ENCODE results near the gene PRCC. TPM values are rescaled to one million over a fixed set of nuclear protein-coding genes. Genes with fewer than 3 reads are reported as not detected.
A peak's percentile ranks its signal among the peaks of the same experiment; 100 is the strongest.

Gene PRCC
- total and polyA plus RNA-seq, 7 experiments from 2014 or later: 40.9 to 88.9 (median 60.8) TPM

DNA sequence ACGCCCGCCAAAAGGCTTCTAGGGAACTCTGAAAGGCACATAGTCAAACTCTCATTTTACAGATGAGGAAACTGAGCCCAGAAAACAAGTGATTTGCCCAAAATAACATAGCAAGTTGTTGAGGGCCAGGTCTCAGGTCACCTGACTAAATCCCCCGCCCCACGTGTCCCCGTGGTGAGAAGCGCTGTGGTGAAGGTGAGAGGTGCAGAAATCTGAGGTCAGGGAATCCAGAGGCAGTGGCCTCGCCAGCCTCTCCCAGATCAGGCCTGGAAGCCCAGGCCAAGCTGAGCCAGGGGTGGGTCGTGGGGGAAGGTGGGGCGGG lies 21.0 kb upstream of the PRCC start:
- no peak for DNase-seq
- Histone ChIP-seq H3K27ac (ENCODE audit: low read depth, low read length) (peak overlapping the region; percentile 75), H3K36me3 (ENCODE audit: control insufficient read depth in 2 of 3, insufficient read depth in 3 of 3, low read length in 3 of 3) (peaks cover 0 to 40% (median 5%) of the 10 kb centered on the region in 3 experiments), H3K4me3 (ENCODE audit: low read length) (no peak overlapping the region), H3K9me3 (ENCODE audit: control insufficient read depth in 2 of 3, low read length in 3 of 3) (no peaks in the 10 kb centered on the region), H3K4me1 (ENCODE audit: control insufficient read depth in 2 of 2, insufficient read depth in 2 of 2, low read length in 2 of 2) (peaks cover 41 to 49% of the 10 kb centered on the region in 2 donors), H3K27me3 (ENCODE audit: control insufficient read depth in 2 of 2, insufficient read depth in 2 of 2, low read length in 2 of 2) (no peaks in the 10 kb centered on the region)
- Mint-ChIP-seq H3K36me3 (peaks cover 4 to 31% (median 16%) of the 10 kb centered on the region in 5 donors), H3K4me3 (peak overlapping the region; percentile 20 to 98 (median 70)), H3K9me3 (peaks cover 0 to under 1% (median 0%) of the 10 kb centered on the region in 11 donors), H3K27me3 (no peaks in the 10 kb centered on the region), H3K4me1 (peaks cover 56 to 69% (median 61%) of the 10 kb centered on the region in 7 donors), H3K27ac (peak overlapping the region; percentile 13 to 91 (median 79))
- ChIA-PET CTCF (no interaction called here), POLR2A (interaction anchor here (2.8 kb wide), 1 partner anchor 19 kb away, joined by 18 read pairs; the partner anchor contains the start of genes ISG20L2 and METTL25B)
- intact Hi-C loops (cut with micrococcal nuclease): loop anchor here in 1 of 2 donors (10.0 kb wide), 1 partner anchor 388 kb away; the partner anchor contains the start of gene ETV3
- ATAC-seq: no peak

DNA sequence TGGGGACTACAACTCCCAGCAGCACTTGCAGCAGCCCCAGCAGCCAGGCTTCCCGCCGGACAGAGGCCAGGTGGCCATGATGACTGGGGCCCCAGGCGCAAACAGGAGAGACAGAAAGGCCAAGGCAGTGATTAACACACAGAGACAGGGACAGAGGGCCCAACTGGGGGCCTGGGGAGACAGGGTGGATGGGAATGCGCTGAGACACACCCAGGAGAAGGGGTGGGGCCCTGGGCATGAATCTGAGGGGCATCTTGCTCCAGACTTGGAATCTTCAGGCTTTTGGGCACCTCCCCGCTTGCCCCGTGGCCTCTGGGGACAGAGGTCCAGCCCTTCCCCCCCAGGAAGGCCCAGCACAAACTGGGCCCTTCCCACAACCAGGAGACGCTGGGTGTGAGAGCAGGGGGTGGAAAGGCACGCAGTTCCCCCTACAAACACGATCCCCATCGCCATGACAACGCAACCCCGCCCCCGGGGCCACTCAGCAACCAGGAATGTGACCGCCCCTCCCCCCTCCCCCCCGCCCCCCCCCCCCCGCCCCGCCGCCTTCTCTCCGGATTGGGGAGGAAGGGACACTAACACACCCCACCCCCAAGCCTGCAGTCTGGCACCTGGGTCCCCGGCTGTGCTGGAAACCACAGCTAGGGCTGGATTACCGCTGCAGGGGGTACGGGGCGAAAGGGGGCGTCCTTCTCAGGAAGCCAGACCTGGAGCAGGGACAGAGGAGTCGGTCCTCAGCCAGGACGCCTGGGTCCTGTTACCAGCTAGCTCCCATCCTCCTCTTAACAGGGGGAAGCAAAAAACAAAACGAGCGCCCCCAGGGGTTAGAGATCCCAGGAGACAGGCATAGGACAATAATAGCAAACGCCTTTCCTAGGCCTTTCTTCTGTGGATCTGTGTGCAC lies 20.4 kb upstream of the PRCC start:
- POLR2A ChIA-PET: interaction anchor here (1.8 to 2.8 kb wide), 2 partner anchors 20 kb away, joined by 15 to 18 read pairs; partner anchors contain the start of genes ISG20L2, METTL25B and PRCC
- intact Hi-C loops (cut with micrococcal nuclease): loop anchor here in 1 of 2 donors (10.0 kb wide), 1 partner anchor 388 kb away; the partner anchor contains the start of gene ETV3
- Histone ChIP-seq H3K4me1 (ENCODE audit: control insufficient read depth in 2 of 2, insufficient read depth in 2 of 2, low read length in 2 of 2) (peaks cover 35 to 43% of the 10 kb centered on the region in 2 donors), H3K27ac (ENCODE audit: low read depth, low read length) (peak overlapping the region; percentile 90), H3K27me3 (ENCODE audit: control insufficient read depth in 2 of 2, insufficient read depth in 2 of 2, low read length in 2 of 2) (no peaks in the 10 kb centered on the region), H3K36me3 (ENCODE audit: control insufficient read depth in 2 of 3, insufficient read depth in 3 of 3, low read length in 3 of 3) (peaks cover 0 to 40% (median 5%) of the 10 kb centered on the region in 3 experiments), H3K4me3 (ENCODE audit: low read length) (peak overlapping the region; percentile 76), H3K9me3 (ENCODE audit: control insufficient read depth in 2 of 3, low read length in 3 of 3) (no peaks in the 10 kb centered on the region)
- no peaks in the 10 kb centered on the region for H3K9me3 Mint-ChIP-seq
- no peaks in the 10 kb centered on the region for H3K27me3 Mint-ChIP-seq
- ATAC-seq: no peak
- peak overlapping the region; percentile 82 to 95 (median 91) for H3K27ac Mint-ChIP-seq
- peak in 5 of 9 donors; percentile 31 to 69 (median 45) for DNase-seq
- peaks cover 50 to 65% (median 55%) of the 10 kb centered on the region in 7 donors for H3K4me1 Mint-ChIP-seq
- H3K36me3 Mint-ChIP-seq: peaks cover 4 to 32% (median 12%) of the 10 kb centered on the region in 5 donors
- CTCF ChIA-PET: interaction anchor here (0.8 to 1.3 kb wide), 2 partner anchors 19 to 21 kb away, joined by 3 to 4 read pairs; no protein-coding TSS in a partner anchor
- H3K4me3 Mint-ChIP-seq: peak overlapping the region; percentile 88 to 98 (median 94)

DNA sequence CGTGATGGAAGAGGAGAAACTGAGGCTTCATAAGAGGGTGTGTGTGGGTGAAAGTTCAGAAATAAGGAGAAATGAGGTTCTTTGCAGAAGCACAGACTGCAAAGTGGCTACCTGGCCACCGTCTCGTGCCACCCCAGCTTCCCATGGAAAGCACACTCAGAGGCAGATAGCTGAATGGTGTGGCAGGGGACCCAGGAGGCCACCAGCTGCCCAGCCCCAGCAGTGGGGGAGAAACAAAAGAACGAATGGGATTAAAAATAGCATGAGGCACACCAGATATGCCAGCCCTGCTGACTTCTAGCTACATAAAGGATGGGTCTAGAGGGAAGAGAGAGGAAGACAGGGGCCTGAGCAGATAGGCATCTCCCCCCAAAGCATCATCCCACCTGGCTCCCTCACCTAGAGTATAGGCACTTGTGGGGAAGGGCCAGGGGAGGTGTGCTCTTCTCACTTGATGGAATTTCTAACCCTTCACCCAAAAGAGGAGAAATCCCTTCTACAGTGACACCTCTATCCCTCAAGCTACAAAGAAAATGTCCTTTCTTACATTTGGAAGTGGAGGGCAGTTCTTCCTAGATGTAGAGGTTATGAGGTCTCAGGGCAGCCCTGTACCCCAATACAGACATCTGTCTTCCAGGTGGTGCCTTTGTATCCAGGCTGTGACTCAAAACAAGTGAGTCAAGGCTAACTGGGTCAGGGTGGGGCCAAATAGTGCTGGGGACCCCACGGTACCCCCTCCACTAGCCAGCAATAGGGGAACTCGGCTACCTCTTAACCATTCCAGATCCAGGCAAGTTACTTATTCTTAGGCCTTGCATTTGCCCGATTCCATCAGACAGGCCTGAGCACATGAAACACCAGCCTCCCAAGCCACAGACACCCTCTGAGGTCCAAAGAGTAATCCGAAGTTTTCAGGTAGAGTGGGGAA lies 19.3 kb upstream of the PRCC start:
- peaks cover 51 to 70% (median 61%) of the 10 kb centered on the region in 7 donors for H3K4me1 Mint-ChIP-seq
- ATAC-seq: no peak
- peak overlapping the region; percentile 88 to 98 (median 94) for H3K4me3 Mint-ChIP-seq
- POLR2A ChIA-PET: interaction anchor here (1.8 to 2.8 kb wide), 2 partner anchors 19 to 21 kb away, joined by 15 to 18 read pairs; partner anchors contain the start of genes ISG20L2, METTL25B and PRCC
- DNase-seq: no peak
- H3K36me3 ChIP-seq (ENCODE audit: control insufficient read depth in 2 of 3, insufficient read depth in 3 of 3, low read length in 3 of 3): peaks cover 0 to 31% (median 5%) of the 10 kb centered on the region in 3 experiments
- peak overlapping the region; percentile 90 for H3K27ac ChIP-seq (ENCODE audit: low read depth, low read length)
- H3K9me3 ChIP-seq (ENCODE audit: control insufficient read depth in 2 of 3, low read length in 3 of 3): no peaks in the 10 kb centered on the region
- peak overlapping the region; percentile 82 to 95 (median 91) for H3K27ac Mint-ChIP-seq
- no peaks in the 10 kb centered on the region for H3K9me3 Mint-ChIP-seq
- peak overlapping the region; percentile 76 for H3K4me3 ChIP-seq (ENCODE audit: low read length)
- H3K36me3 Mint-ChIP-seq: peaks cover 0 to 30% (median 6%) of the 10 kb centered on the region in 5 donors
- intact Hi-C loops (cut with micrococcal nuclease): loop anchor here (2.0 to 10.0 kb wide), 2 partner anchors 247 to 387 kb away; partner anchors contain the start of genes ETV3 (in 1 of the 2) and MEF2D (in 1 of the 2)
- CTCF ChIA-PET: interaction anchor here (0.8 to 1.3 kb wide), 2 partner anchors 18 to 22 kb away, joined by 3 to 4 read pairs; no protein-coding TSS in a partner anchor
- H3K27me3 Mint-ChIP-seq: no peaks in the 10 kb centered on the region
- H3K4me1 ChIP-seq (ENCODE audit: control insufficient read depth in 2 of 2, insufficient read depth in 2 of 2, low read length in 2 of 2): peaks cover 39 to 47% of the 10 kb centered on the region in 2 donors
- H3K27me3 ChIP-seq (ENCODE audit: control insufficient read depth in 2 of 2, insufficient read depth in 2 of 2, low read length in 2 of 2): no peaks in the 10 kb centered on the region

DNA sequence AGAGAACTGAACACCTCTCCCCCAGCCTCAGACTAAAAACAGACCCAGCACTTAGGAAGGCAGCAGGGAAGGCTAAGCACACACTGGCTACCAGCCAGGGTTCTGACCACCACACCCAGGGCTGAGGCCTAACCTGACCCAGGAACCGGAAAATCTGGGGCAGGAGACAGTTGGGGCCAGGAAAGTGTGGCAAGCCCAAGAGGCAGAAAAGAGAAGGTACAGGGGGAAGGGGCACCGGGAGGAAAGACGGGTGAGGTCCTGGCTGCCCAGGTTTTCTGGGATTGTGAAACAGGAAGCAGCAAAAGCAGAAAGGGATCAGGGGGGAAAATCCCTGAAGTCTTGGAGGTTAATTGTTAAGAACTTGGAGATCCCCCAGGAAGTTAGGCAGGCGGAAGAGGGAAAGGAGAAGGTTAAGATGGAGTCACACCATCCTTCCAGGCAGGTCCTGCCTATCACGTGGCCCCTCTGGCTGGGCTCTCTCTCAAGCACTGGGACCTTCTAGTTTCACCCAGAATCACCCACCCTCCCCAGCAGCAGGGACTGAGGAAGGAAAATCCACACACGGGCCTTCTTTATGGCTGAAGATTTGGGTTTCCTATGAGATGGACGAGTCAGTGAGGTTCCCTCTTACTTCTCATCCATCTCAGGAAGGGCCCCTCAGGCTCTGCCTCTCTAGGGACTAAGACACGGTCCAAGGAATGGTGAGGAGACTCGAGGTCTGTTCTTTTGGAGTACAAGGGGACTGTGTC lies 18.5 kb upstream of the PRCC start:
- peaks cover 0 to 26% (median 6%) of the 10 kb centered on the region in 5 donors for H3K36me3 Mint-ChIP-seq
- ChIA-PET CTCF (interaction anchor here (1.1 kb wide), 1 partner anchor 22 kb away, joined by 3 read pairs; no protein-coding TSS in a partner anchor), POLR2A (interaction anchor here (1.1 to 4.5 kb wide), 3 partner anchors 7 to 47 kb away, joined by 3 to 64 read pairs (median 15); partner anchors contain the start of genes MRPL24 and PRCC)
- intact Hi-C loops (cut with micrococcal nuclease): loop anchor here (2.0 to 10.0 kb wide), 2 partner anchors 248 to 386 kb away; partner anchors contain the start of genes ETV3 (in 1 of the 2) and MEF2D (in 1 of the 2)
- peak overlapping the region; percentile 82 to 95 (median 91) for H3K27ac Mint-ChIP-seq
- H3K36me3 ChIP-seq (ENCODE audit: control insufficient read depth in 2 of 3, insufficient read depth in 3 of 3, low read length in 3 of 3): peaks cover 0 to 23% (median 5%) of the 10 kb centered on the region in 3 experiments
- H3K4me3 ChIP-seq (ENCODE audit: low read length): peak overlapping the region; percentile 76
- peaks cover 41 to 47% of the 10 kb centered on the region in 2 donors for H3K4me1 ChIP-seq (ENCODE audit: control insufficient read depth in 2 of 2, insufficient read depth in 2 of 2, low read length in 2 of 2)
- H3K27me3 ChIP-seq (ENCODE audit: control insufficient read depth in 2 of 2, insufficient read depth in 2 of 2, low read length in 2 of 2): no peaks in the 10 kb centered on the region
- H3K4me3 Mint-ChIP-seq: peak overlapping the region; percentile 88 to 98 (median 94)
- H3K9me3 ChIP-seq (ENCODE audit: control insufficient read depth in 2 of 3, low read length in 3 of 3): no peaks in the 10 kb centered on the region
- H3K4me1 Mint-ChIP-seq: peaks cover 52 to 70% (median 63%) of the 10 kb centered on the region in 7 donors
- DNase-seq (no peak), ATAC-seq (no peak)
- peak overlapping the region; percentile 90 for H3K27ac ChIP-seq (ENCODE audit: low read depth, low read length)
- H3K27me3 Mint-ChIP-seq: no peaks in the 10 kb centered on the region
- no peaks in the 10 kb centered on the region for H3K9me3 Mint-ChIP-seq

DNA sequence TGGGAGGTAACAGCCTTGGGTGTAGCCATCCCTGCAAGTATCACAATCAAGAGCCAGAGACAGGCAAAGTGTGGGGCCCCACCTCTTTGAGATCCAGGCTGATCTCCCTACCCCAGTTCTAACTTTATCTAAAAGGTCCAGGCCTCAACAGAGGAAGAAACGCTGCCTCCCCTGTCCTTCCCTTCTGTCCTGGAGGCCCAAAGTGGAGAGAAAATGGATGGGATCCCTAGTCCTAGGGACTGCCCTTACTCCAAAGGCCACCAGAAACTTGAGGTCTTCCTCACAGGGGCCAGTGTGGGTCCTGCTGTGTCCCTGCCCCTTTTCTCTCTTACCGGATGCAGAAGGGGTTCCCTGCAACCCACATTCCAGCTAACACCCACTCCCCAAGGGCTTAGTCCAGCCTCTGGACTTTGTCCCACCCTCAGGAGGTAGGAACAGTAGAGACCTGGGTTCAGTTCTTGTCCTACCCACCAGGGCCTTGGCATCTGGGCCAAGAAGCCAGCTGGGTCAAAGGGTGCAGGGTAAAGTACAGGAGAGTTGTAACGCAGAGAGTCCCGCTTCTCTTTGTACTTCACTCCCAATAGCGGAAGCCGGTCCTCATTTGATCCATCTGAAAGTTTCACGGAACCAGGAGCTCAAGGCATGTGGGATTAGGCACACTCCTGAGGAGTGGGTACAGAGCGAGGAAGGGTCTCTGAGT lies 17.8 kb upstream of the PRCC start:
- POLR2A ChIA-PET: interaction anchor here (0.9 to 4.5 kb wide), 3 partner anchors 8 to 46 kb away, joined by 3 to 64 read pairs (median 6); partner anchors contain the start of genes ISG20L2, METTL25B and MRPL24
- DNase-seq (no peak), ATAC-seq (no peak)
- peaks cover 0 to 25% (median 3%) of the 10 kb centered on the region in 5 donors for H3K36me3 Mint-ChIP-seq
- H3K27me3 Mint-ChIP-seq: no peaks in the 10 kb centered on the region
- Histone ChIP-seq H3K27ac (ENCODE audit: low read depth, low read length) (peak overlapping the region; percentile 90), H3K27me3 (ENCODE audit: control insufficient read depth in 2 of 2, insufficient read depth in 2 of 2, low read length in 2 of 2) (no peaks in the 10 kb centered on the region), H3K4me3 (ENCODE audit: low read length) (peak overlapping the region; percentile 76), H3K36me3 (ENCODE audit: control insufficient read depth in 2 of 3, insufficient read depth in 3 of 3, low read length in 3 of 3) (peaks cover 0 to 17% (median 5%) of the 10 kb centered on the region in 3 experiments), H3K9me3 (ENCODE audit: control insufficient read depth in 2 of 3, low read length in 3 of 3) (no peaks in the 10 kb centered on the region), H3K4me1 (ENCODE audit: control insufficient read depth in 2 of 2, insufficient read depth in 2 of 2, low read length in 2 of 2) (peaks cover 41 to 47% of the 10 kb centered on the region in 2 donors)
- H3K4me3 Mint-ChIP-seq: peak overlapping the region; percentile 88 to 98 (median 94)
- H3K27ac Mint-ChIP-seq: peak overlapping the region; percentile 82 to 95 (median 91)
- no peaks in the 10 kb centered on the region for H3K9me3 Mint-ChIP-seq
- CTCF ChIA-PET: interaction anchor here (1.1 kb wide), 1 partner anchor 23 kb away, joined by 3 read pairs; no protein-coding TSS in a partner anchor
- H3K4me1 Mint-ChIP-seq: peaks cover 51 to 70% (median 63%) of the 10 kb centered on the region in 7 donors
- intact Hi-C loops (cut with micrococcal nuclease): loop anchor here (2.0 to 10.0 kb wide), 2 partner anchors 249 to 385 kb away; partner anchors contain the start of genes ETV3 (in 1 of the 2) and MEF2D (in 1 of the 2)
